LHCN-M2 (cell line): Measurements from ENCODE around the gene FLYWCH1. TPM values are rescaled to one million over a fixed set of nuclear protein-coding genes. Genes with fewer than 3 reads are reported as not detected.

Source experiments
- DNase-seq: peaks from one replicate; pipeline ENCODE4 v3.0.0-alpha.2; 2012; ENCODE audit warnings: low read depth
- total RNA-seq: library from RNA; depleted of rRNA; stranded (reverse); fragments of >200 nt; gene quantifications from 2 replicates; pipeline ENCODE4 v1.2.3, GENCODE V29; 2014

FLYWCH1 gene
- total RNA-seq, 1 experiment from 2014 or later: 38.6 TPM

- no peak for DNase-seq
Measured at GRCh38 chr16:2968368-2968737, 56.6 kb downstream of the FLYWCH1 start.

GRCh38 chr16:2968738-2969544, 57.2 kb downstream of the FLYWCH1 start, which contains the start of gene PAQR4:
PAQR4 (plus strand) TSS chr16:2969348; CDS start chr16:2969675, 327 bp downstream.
- peak; percentile 80 for DNase-seq

GRCh38 chr16:2969545-2970521, 58.1 kb downstream of the FLYWCH1 start:
- peak; percentile 58 for DNase-seq

GRCh38 chr16:2970563-2970962, 58.8 kb downstream of the FLYWCH1 start:
- no peak for DNase-seq

- DNase-seq: no peak
Measured at GRCh38 chr16:2971134-2971984, 59.6 kb downstream of the FLYWCH1 start.

- DNase-seq: peak; percentile 53
Measured at GRCh38 chr16:2971985-2972784, 60.5 kb downstream of the FLYWCH1 start.

GRCh38 chr16:2973093-2973492, 61.4 kb downstream of the FLYWCH1 start:
- no peak for DNase-seq

- no peak for DNase-seq
Measured at GRCh38 chr16:2973605-2974318, 62.0 kb downstream of the FLYWCH1 start.

GRCh38 chr16:2974319-2975056, 62.8 kb downstream of the FLYWCH1 start:
- DNase-seq: no peak

- DNase-seq: no peak
Measured at GRCh38 chr16:2975161-2975795, 63.5 kb downstream of the FLYWCH1 start.

GRCh38 chr16:2976201-2976600, 64.5 kb downstream of the FLYWCH1 start:
- no peak for DNase-seq

GRCh38 chr16:2976673-2977072, 64.9 kb downstream of the FLYWCH1 start:
- no peak for DNase-seq

GRCh38 chr16:2977440-2977839, 65.7 kb downstream of the FLYWCH1 start:
- no peak for DNase-seq

- DNase-seq: no peak
Measured at GRCh38 chr16:2979669-2980226, 68.0 kb downstream of the FLYWCH1 start.

- peak; percentile 82 for DNase-seq
Measured at GRCh38 chr16:2980227-2981176, 68.8 kb downstream of the FLYWCH1 start, which contains the start of gene PKMYT1. PKMYT1 (minus strand) TSS chr16:2980446; CDS start chr16:2979657, 789 bp downstream.

- no peak for DNase-seq
Measured at GRCh38 chr16:2981177-2981898, 69.6 kb downstream of the FLYWCH1 start.
